Activated CD8-positive, alpha-beta T cell treated with anti-CD3 and anti-CD28 coated beads, Interleukin-2, amount 10 ng/mL, durations not matched to agents 7 days and 5 days (primary cell): ENCODE data around the gene FBLN7. TPM values are rescaled to one million over a fixed set of nuclear protein-coding genes. Genes with fewer than 3 reads are reported as not detected.

ENCODE experiments used
- ATAC-seq: fragments of 150-1000 bp; cut with Tn5 transposase; one replicate; pipeline ENCODE4 v1.10.0; 2021; ENCODE audit warnings: moderate library complexity
- CTCF ChIA-PET: fragments of 350-600 bp; sonication (Branson Sonifier 250); formaldehyde crosslinking; loops from one replicate; lab custom pipeline; 2021; ENCODE audit warnings: antibody characterized with exemption; lab: Charles Lee
- POLR2A ChIA-PET: fragments of 350-600 bp; sonication (Branson Sonifier 250); formaldehyde crosslinking; loops from one replicate; lab custom pipeline; 2021; ENCODE audit warnings: antibody characterized with exemption; lab: Charles Lee
- DNase-seq: peaks from one replicate; pipeline ENCODE4 v3.0.0-alpha.2; 2020
- H3K27ac Mint-ChIP-seq: one replicate; pipeline ENCODE4 v1.8.0; 2021; ENCODE audit warnings: mild to moderate bottlenecking, mixed read lengths
- H3K27me3 Mint-ChIP-seq: one replicate; pipeline ENCODE4 v1.8.0; 2021; ENCODE audit warnings: low read depth, mixed read lengths
- H3K36me3 Mint-ChIP-seq: one replicate; pipeline ENCODE4 v1.8.0; 2021; ENCODE audit warnings: low read depth, mixed read lengths
- H3K4me1 Mint-ChIP-seq: one replicate; pipeline ENCODE4 v1.8.0; 2021; ENCODE audit warnings: low read depth, mixed read lengths
- H3K4me3 Mint-ChIP-seq: one replicate; pipeline ENCODE4 v1.8.0; 2021; ENCODE audit warnings: mild to moderate bottlenecking, mixed read lengths
- H3K9me3 Mint-ChIP-seq: one replicate; pipeline ENCODE4 v1.8.0; 2022; ENCODE audit warnings: mixed read lengths; ENCODE audit not compliant: insufficient read depth
- total RNA-seq, 2 experiments: library from RNA; stranded (reverse); gene quantifications; one replicate each; pipeline ENCODE4 v1.2.3, GENCODE V29; 2021

FBLN7 gene
- total RNA-seq, 2 experiments from 2014 or later = 0.58 to 0.91 TPM

- H3K4me1 Mint-ChIP-seq = peaks cover 31% of the 10 kb centered on the region
Measured at GRCh38 chr2:112152476-112153178, 14.4 kb downstream of the FBLN7 start.

DNA sequence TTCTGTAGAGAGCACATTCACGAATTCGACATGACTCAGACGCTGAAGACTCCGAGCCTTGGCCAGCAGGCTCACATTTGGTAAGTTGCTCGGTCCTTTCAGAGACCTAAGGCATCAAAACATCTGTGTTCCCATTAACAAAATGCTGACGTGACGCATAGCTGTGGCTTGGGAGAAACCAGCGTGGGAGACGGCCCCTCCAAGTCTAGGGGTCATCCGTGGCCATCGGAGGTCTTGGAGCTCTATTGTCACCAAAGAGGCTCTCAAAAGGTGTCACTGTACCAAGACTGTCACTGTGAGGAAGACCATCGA, 14.9 kb downstream of the FBLN7 start:
- DNase-seq (peak; percentile 16), ATAC-seq (no peak)
- peaks cover 3% of the 10 kb centered on the region for H3K27me3 Mint-ChIP-seq
- POLR2A ChIA-PET = no interaction called here
- H3K4me1 Mint-ChIP-seq = peaks cover 31% of the 10 kb centered on the region
- no peak overlapping the region for H3K27ac Mint-ChIP-seq
- H3K36me3 Mint-ChIP-seq = no peaks in the 10 kb centered on the region
- CTCF ChIA-PET = no interaction called here
- no peaks in the 10 kb centered on the region for H3K9me3 Mint-ChIP-seq
- H3K4me3 Mint-ChIP-seq = no peak overlapping the region

More at GRCh38 chr2:112152476-112153178, 14.4 kb downstream of the FBLN7 start:
- no peaks in the 10 kb centered on the region for H3K9me3 Mint-ChIP-seq
- POLR2A ChIA-PET = no interaction called here
- DNase-seq = peak; percentile 11
- peaks cover 4% of the 10 kb centered on the region for H3K27me3 Mint-ChIP-seq
- no peak overlapping the region for H3K4me3 Mint-ChIP-seq
- no peak for ATAC-seq
- CTCF ChIA-PET = no interaction called here
- no peaks in the 10 kb centered on the region for H3K36me3 Mint-ChIP-seq
- H3K27ac Mint-ChIP-seq = no peak overlapping the region

DNA sequence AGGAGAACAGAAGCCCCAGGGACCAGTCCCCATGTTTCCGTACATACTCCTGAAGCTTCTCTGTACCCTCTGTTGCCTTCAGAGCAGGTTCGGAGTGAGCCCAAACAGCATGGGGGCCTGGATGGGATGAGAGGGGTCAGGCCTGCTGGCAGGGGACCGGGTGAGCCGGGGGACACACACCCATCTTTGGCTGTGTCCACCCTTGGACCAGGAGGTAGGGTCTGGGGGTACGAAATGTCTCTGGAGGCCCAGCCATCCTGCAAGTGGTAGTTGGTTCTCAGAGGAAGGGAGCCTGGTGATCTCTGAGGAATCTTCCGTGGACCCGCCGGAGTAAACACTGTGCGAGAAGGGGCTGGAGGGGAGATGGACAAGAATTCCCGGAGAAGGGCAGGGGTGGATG, 15.3 kb downstream of the FBLN7 start:
- ChIA-PET POLR2A (no interaction called here), CTCF (no interaction called here)
- DNase-seq (peak; percentile 5), ATAC-seq (no peak)
- no peak overlapping the region for H3K27ac Mint-ChIP-seq
- H3K4me3 Mint-ChIP-seq = no peak overlapping the region
- no peaks in the 10 kb centered on the region for H3K9me3 Mint-ChIP-seq
- H3K4me1 Mint-ChIP-seq = peaks cover 31% of the 10 kb centered on the region
- H3K27me3 Mint-ChIP-seq = peaks cover 2% of the 10 kb centered on the region
- H3K36me3 Mint-ChIP-seq = no peaks in the 10 kb centered on the region

DNA sequence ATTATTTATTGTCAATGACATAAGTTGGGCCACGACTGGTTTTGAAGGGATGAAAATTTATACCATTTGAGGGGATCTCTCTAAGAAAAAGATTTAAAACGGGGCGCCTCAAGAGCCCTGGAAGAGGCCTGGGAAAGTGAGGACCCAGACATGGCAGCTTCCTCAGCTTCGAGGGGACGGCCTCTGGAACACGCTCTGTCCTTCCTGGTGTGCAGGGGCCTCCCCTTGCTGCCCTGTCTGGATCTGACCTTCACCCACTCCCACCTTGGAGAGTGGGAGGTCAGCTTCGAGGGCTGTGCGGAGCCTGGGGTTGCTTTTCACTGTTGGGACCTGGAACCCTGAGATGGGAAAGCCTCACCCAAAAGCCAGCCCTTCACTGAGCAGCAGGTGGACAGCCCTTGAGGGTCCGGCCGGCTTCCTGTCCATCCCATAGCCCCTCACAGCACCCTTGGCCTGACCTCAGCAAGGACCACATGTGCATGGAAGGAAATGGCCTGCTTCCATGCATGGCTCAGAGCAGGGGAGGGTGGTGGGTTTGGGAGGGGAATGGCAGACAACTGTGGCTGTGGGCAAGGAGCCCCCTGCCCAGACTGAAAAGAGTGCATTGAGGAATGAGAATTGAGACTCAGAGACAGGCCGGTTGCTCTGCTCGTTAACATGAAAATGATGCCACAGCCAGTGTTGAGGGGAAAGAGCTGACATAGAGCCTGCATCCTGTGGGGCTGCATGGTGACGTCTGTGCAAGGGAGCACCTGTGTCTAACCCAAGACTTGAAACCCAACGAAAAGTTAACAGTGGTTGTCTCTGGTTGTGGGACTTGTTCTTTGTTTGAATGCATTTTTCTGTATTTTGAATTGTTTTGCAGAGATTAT, 16.3 kb downstream of the FBLN7 start:
- DNase-seq (peak; percentile 62), ATAC-seq (peak; percentile 59)
- CTCF ChIA-PET = interaction anchor here (0.9 to 1.4 kb wide), 3 partner anchors 16 to 33 kb away, joined by 3 to 4 read pairs (median 3); partner anchors contain the start of gene FBLN7
- peaks cover 3% of the 10 kb centered on the region for H3K27me3 Mint-ChIP-seq
- peaks cover 31% of the 10 kb centered on the region for H3K4me1 Mint-ChIP-seq
- H3K27ac Mint-ChIP-seq = peak overlapping the region; percentile 60
- no peak overlapping the region for H3K4me3 Mint-ChIP-seq
- no peaks in the 10 kb centered on the region for H3K9me3 Mint-ChIP-seq
- H3K36me3 Mint-ChIP-seq = no peaks in the 10 kb centered on the region
- POLR2A ChIA-PET = interaction anchor here (1.0 to 2.2 kb wide), 3 partner anchors 28 to 120 kb away, joined by 3 to 12 read pairs (median 3); no protein-coding TSS in a partner anchor

- peak; percentile 54 for ATAC-seq
- ChIA-PET POLR2A (interaction anchor here (1.0 to 2.2 kb wide), 2 partner anchors 27 to 119 kb away, joined by 3 to 12 read pairs; no protein-coding TSS in a partner anchor), CTCF (interaction anchor here (0.7 to 1.4 kb wide), 5 partner anchors 17 to 471 kb away, joined by 3 to 4 read pairs (median 3); partner anchors contain the start of gene FBLN7)
- peaks cover 31% of the 10 kb centered on the region for H3K4me1 Mint-ChIP-seq
- peaks cover 4% of the 10 kb centered on the region for H3K27me3 Mint-ChIP-seq
- peak; percentile 51 for DNase-seq
- H3K36me3 Mint-ChIP-seq = no peaks in the 10 kb centered on the region
- H3K9me3 Mint-ChIP-seq = no peaks in the 10 kb centered on the region
- peak overlapping the region; percentile 81 for H3K27ac Mint-ChIP-seq
- H3K4me3 Mint-ChIP-seq = peak overlapping the region; percentile 47
Measured at GRCh38 chr2:112155331-112156151, 17.4 kb downstream of the FBLN7 start.

DNA sequence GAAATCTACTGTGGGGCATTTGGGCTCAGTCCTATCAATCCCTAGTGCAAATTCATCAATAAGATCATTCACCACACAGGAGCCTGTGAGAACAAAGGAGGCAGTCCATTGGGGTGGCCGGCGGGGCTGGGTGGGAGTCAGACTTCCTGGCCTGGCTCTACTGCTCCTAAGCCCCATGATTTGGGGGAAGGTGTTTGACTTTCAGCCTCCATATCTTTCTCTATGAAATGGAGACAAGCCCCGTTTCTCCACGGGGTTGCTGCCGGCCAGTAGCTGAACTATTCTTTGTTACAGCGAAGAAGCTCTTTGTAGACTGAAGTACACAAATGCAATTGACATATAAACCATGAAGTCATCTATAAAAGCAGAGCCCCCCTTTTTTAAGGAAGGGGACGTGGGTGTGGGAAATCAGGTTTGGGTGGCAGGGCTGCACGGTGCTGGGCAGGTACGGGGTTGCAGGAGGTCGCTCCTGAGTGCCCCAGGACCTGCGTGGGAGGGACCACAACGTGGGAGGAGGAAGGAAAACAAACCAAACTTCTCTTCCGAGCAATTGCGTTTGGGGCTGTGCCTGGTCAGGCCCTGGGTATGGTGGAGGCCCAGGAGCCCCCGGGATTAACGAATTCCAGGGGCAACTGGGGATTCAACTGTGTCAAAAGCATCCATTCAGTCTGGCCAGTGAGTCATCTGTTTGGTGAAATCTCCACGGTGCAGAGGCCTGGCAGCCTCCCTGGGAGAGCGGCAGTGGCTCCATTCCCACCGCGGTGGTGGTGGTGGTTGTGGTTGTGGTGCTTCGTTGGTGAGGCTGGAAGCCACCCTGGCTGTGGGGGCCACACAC, 18.2 kb downstream of the FBLN7 start:
- Mint-ChIP-seq H3K36me3 (no peaks in the 10 kb centered on the region), H3K9me3 (no peaks in the 10 kb centered on the region), H3K27ac (peak overlapping the region; percentile 81), H3K4me3 (peak overlapping the region; percentile 47), H3K27me3 (peaks cover 4% of the 10 kb centered on the region), H3K4me1 (peaks cover 31% of the 10 kb centered on the region)
- DNase-seq (peak; percentile 57), ATAC-seq (peak; percentile 66)
- CTCF ChIA-PET = interaction anchor here (0.7 to 1.5 kb wide), 3 partner anchors 32 to 470 kb away, joined by 3 read pairs; no protein-coding TSS in a partner anchor
- POLR2A ChIA-PET = interaction anchor here (0.6 to 2.2 kb wide), 2 partner anchors 26 to 32 kb away, joined by 3 to 12 read pairs; no protein-coding TSS in a partner anchor

GRCh38 chr2:112157472-112157871, 19.3 kb downstream of the FBLN7 start:
- CTCF ChIA-PET = interaction anchor here (1.5 kb wide), 1 partner anchor 31 kb away, joined by 3 read pairs; no protein-coding TSS in a partner anchor
- ATAC-seq = no peak

GRCh38 chr2:112159454-112159921, 21.3 kb downstream of the FBLN7 start:
- Mint-ChIP-seq H3K9me3 (no peaks in the 10 kb centered on the region), H3K36me3 (no peaks in the 10 kb centered on the region), H3K4me1 (peaks cover 27% of the 10 kb centered on the region), H3K4me3 (no peak overlapping the region), H3K27ac (no peak overlapping the region), H3K27me3 (peaks cover 4% of the 10 kb centered on the region)
- CTCF ChIA-PET = no interaction called here
- POLR2A ChIA-PET = no interaction called here
- ATAC-seq = no peak
- no peak for DNase-seq

More at GRCh38 chr2:112157472-112157871, 19.3 kb downstream of the FBLN7 start:
- Mint-ChIP-seq H3K4me1 (peaks cover 31% of the 10 kb centered on the region), H3K4me3 (no peak overlapping the region), H3K36me3 (no peaks in the 10 kb centered on the region), H3K27ac (no peak overlapping the region), H3K27me3 (peaks cover 4% of the 10 kb centered on the region), H3K9me3 (no peaks in the 10 kb centered on the region)
- POLR2A ChIA-PET = no interaction called here
- DNase-seq = no peak

GRCh38 chr2:112160283-112161250, 22.4 kb downstream of the FBLN7 start:
- ATAC-seq = no peak
- Mint-ChIP-seq H3K9me3 (no peaks in the 10 kb centered on the region), H3K27ac (no peak overlapping the region), H3K4me1 (peaks cover 16% of the 10 kb centered on the region), H3K4me3 (no peak overlapping the region), H3K36me3 (no peaks in the 10 kb centered on the region), H3K27me3 (peaks cover 4% of the 10 kb centered on the region)
- CTCF ChIA-PET = no interaction called here
- POLR2A ChIA-PET = no interaction called here
- DNase-seq = no peak
